ENCODE data around the gene FLYWCH2. TPM values are rescaled to one million over a fixed set of nuclear protein-coding genes. Genes with fewer than 3 reads are reported as not detected.

The FLYWCH2 gene
- total RNA-seq, 2 donors from 2014 or later, result 78.8 to 150 TPM

GRCh38 chr16:2911638-2912329 lies 28.8 kb downstream of the FLYWCH2 start, which contains the start of gene FLYWCH1:
Gene FLYWCH1 (plus strand): TSS chr16:2911931. CDS start chr16:2929686, 17,755 bp downstream.
- Histone ChIP-seq H3K9me3 (no peaks in the 10 kb centered on the region), H3K27ac (peak within 1 kb of the TSS; percentile 85 to 89), H3K4me3 (peak within 1 kb of the TSS; percentile 86 to 92), H3K4me1 (replicated peaks) (peaks cover 6% of the 10 kb centered on the region), H3K27me3 (replicated peaks; ENCODE audit: insufficient read depth) (no peaks in the 10 kb centered on the region), H3K36me3 (no peaks in the 10 kb centered on the region)
- under 1% methylated on average over 64 of the region's 85 CpGs for WGBS
- peak; percentile 99 for TF ChIP-seq POLR2AphosphoS5 (IDR thresholded peaks at IDR 0.05)
- peak; percentile 84 for TF ChIP-seq POLR2A (IDR thresholded peaks at IDR 0.05)
- TF ChIP-seq CTCF (IDR thresholded peaks at IDR 0.05), result peak in 2 of 4 experiments; percentile 31 to 44
- intact Hi-C loops (cut with DNase I), result loop anchor here (5.0 kb wide), 1 partner anchor 39 kb away; no protein-coding TSS in a partner anchor
- DNase-seq (ENCODE audit: low spot score), result peak; percentile 98

- DNase-seq (ENCODE audit: low spot score), result no peak
- 3% methylated on average over 30 of the region's 39 CpGs for WGBS
- no peaks in the 10 kb centered on the region for H3K36me3 ChIP-seq
- H3K4me3 ChIP-seq, result peak overlapping the region; percentile 86 to 92
- H3K4me1 ChIP-seq (replicated peaks), result peaks cover 6% of the 10 kb centered on the region
- H3K27ac ChIP-seq, result peak overlapping the region; percentile 85 to 89
- intact Hi-C loops (cut with DNase I), result loop anchor here (5.0 kb wide), 1 partner anchor 40 kb away; no protein-coding TSS in a partner anchor
- H3K9me3 ChIP-seq, result no peaks in the 10 kb centered on the region
- TF ChIP-seq POLR2AphosphoS5 (IDR thresholded peaks at IDR 0.05) (peak; percentile 29), POLR2A (IDR thresholded peaks at IDR 0.05) (no peak)
- no peaks in the 10 kb centered on the region for H3K27me3 ChIP-seq (replicated peaks; ENCODE audit: insufficient read depth)
These were observed 29.6 kb downstream of the FLYWCH2 start for GRCh38 chr16:2912330-2913199.

- intact Hi-C loops (cut with DNase I), result loop anchor here (5.0 kb wide), 1 partner anchor 41 kb away; no protein-coding TSS in a partner anchor
- Histone ChIP-seq H3K4me3 (no peak overlapping the region), H3K9me3 (no peaks in the 10 kb centered on the region), H3K27me3 (replicated peaks; ENCODE audit: insufficient read depth) (no peaks in the 10 kb centered on the region), H3K4me1 (replicated peaks) (peaks cover 6% of the 10 kb centered on the region), H3K36me3 (no peaks in the 10 kb centered on the region), H3K27ac (no peak overlapping the region)
- WGBS, result 87% methylated on average over 7 of the region's 7 CpGs
- no peak for DNase-seq (ENCODE audit: low spot score)
- TF ChIP-seq CTCF (IDR thresholded peaks at IDR 0.05) (no peak), POLR2AphosphoS5 (IDR thresholded peaks at IDR 0.05) (no peak), POLR2A (IDR thresholded peaks at IDR 0.05) (no peak)
These were observed 30.6 kb downstream of the FLYWCH2 start for GRCh38 chr16:2913603-2914002.

- no peaks in the 10 kb centered on the region for H3K27me3 ChIP-seq (replicated peaks; ENCODE audit: insufficient read depth)
- H3K27ac ChIP-seq, result no peak overlapping the region
- no peak for DNase-seq (ENCODE audit: low spot score)
- no peak overlapping the region for H3K4me3 ChIP-seq
- H3K9me3 ChIP-seq, result no peaks in the 10 kb centered on the region
- TF ChIP-seq POLR2AphosphoS5 (IDR thresholded peaks at IDR 0.05) (no peak), POLR2A (IDR thresholded peaks at IDR 0.05) (no peak), CTCF (IDR thresholded peaks at IDR 0.05) (no peak)
- intact Hi-C loops (cut with DNase I), result loop anchor here (5.0 kb wide), 1 partner anchor 42 kb away; no protein-coding TSS in a partner anchor
- H3K4me1 ChIP-seq (replicated peaks), result peaks cover 6% of the 10 kb centered on the region
- H3K36me3 ChIP-seq, result no peaks in the 10 kb centered on the region
- WGBS, result 88% methylated on average over 12 of the region's 12 CpGs
These were observed 31.2 kb downstream of the FLYWCH2 start for GRCh38 chr16:2914233-2914632.

All from prostate gland (tissue), 2 donors.